Measurements from ENCODE around the gene CHST8.

CHST8 gene

GRCh38 chr19:33734913-33735312, 113.2 kb downstream of the CHST8 start:
- no peak for DNase-seq (ENCODE audit: low read depth in 3 of 3)

GRCh38 chr19:33736158-33736557, 114.4 kb downstream of the CHST8 start:
- no peak for DNase-seq (ENCODE audit: low read depth in 3 of 3)

GRCh38 chr19:33736787-33737186, 115.0 kb downstream of the CHST8 start:
- DNase-seq (ENCODE audit: low read depth in 3 of 3) = no peak

GRCh38 chr19:33737681-33738371, 116.1 kb downstream of the CHST8 start:
- no peak for DNase-seq (ENCODE audit: low read depth in 3 of 3)

- DNase-seq (ENCODE audit: low read depth in 3 of 3) = no peak
These were observed 119.2 kb downstream of the CHST8 start for GRCh38 chr19:33740811-33741396.

- DNase-seq (ENCODE audit: low read depth in 3 of 3) = no peak
These were observed 123.5 kb downstream of the CHST8 start for GRCh38 chr19:33745297-33745696.

- DNase-seq (ENCODE audit: low read depth in 3 of 3) = no peak
These were observed 124.4 kb downstream of the CHST8 start for GRCh38 chr19:33746159-33746558.

GRCh38 chr19:33747273-33747672, 125.5 kb downstream of the CHST8 start:
- no peak for DNase-seq (ENCODE audit: low read depth in 3 of 3)

- no peak for DNase-seq (ENCODE audit: low read depth in 3 of 3)
These were observed 126.5 kb downstream of the CHST8 start for GRCh38 chr19:33748231-33748630.

GRCh38 chr19:33749016-33749415, 127.3 kb downstream of the CHST8 start:
- DNase-seq (ENCODE audit: low read depth in 3 of 3) = no peak

- no peak for DNase-seq (ENCODE audit: low read depth in 3 of 3)
These were observed 127.9 kb downstream of the CHST8 start for GRCh38 chr19:33749619-33750175.

- DNase-seq (ENCODE audit: low read depth in 3 of 3) = no peak
These were observed 129.1 kb downstream of the CHST8 start for GRCh38 chr19:33750587-33751435.

- DNase-seq (ENCODE audit: low read depth in 3 of 3) = no peak
These were observed 129.7 kb downstream of the CHST8 start for GRCh38 chr19:33751436-33751770.

- no peak for DNase-seq (ENCODE audit: low read depth in 3 of 3)
These were observed 130.5 kb downstream of the CHST8 start for GRCh38 chr19:33752018-33752800.

GRCh38 chr19:33752945-33753344, 131.2 kb downstream of the CHST8 start:
- DNase-seq (ENCODE audit: low read depth in 3 of 3) = no peak

GRCh38 chr19:33754361-33754760, 132.6 kb downstream of the CHST8 start:
- DNase-seq (ENCODE audit: low read depth in 3 of 3) = no peak

- DNase-seq (ENCODE audit: low read depth in 3 of 3) = no peak
These were observed 133.6 kb downstream of the CHST8 start for GRCh38 chr19:33755099-33756035.

GRCh38 chr19:33756177-33756576, 134.4 kb downstream of the CHST8 start:
- DNase-seq (ENCODE audit: low read depth in 3 of 3) = no peak

GRCh38 chr19:33758541-33759013, 136.8 kb downstream of the CHST8 start:
- DNase-seq (ENCODE audit: low read depth in 3 of 3) = no peak

- no peak for DNase-seq (ENCODE audit: low read depth in 3 of 3)
These were observed 137.6 kb downstream of the CHST8 start for GRCh38 chr19:33759356-33759755.
